ENCODE results near the gene TMEM207.

Gene TMEM207

DNA sequence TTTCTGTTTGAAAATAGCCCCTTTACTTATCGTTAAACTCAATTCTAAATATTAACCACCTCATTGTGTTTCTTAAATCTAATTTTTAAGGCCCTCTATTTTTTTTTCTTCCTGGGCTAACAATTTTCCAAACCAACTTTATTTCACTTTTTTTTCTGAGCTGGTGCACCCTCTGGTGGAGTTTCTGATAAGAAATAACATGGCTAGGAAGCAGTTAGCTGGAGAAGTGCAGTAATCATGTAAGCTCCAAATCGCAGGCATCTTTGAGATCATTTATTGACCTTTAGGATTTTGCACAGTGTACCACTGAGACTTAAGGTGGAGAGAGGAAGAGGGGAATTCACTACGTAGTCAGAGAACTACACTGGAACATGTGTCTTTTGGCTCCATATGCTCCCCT, 6.4 kb downstream of the TMEM207 start:
- DNase-seq, result no peak

DNA sequence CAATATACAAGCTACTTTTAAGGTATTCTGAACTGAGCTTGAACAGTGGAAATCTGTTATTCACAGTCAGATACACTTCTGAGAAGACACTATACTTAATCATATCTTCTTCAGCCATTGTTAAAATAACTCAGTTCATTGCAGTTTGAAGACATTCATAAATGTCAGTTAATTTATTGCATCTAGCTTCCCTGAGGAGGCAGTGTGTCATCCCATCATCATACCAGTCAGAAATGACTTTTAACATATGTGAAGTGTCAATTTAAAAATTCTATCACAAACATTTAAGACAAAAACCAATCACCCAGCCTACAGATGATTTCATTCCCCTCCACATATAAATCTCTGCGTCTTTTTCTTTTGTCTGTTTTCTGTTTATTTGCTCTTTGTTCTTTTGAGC, 7.5 kb downstream of the TMEM207 start:
- no peak for DNase-seq

GRCh38 chr3:190436331-190436730, 13.4 kb downstream of the TMEM207 start:
- no peak for DNase-seq

DNA sequence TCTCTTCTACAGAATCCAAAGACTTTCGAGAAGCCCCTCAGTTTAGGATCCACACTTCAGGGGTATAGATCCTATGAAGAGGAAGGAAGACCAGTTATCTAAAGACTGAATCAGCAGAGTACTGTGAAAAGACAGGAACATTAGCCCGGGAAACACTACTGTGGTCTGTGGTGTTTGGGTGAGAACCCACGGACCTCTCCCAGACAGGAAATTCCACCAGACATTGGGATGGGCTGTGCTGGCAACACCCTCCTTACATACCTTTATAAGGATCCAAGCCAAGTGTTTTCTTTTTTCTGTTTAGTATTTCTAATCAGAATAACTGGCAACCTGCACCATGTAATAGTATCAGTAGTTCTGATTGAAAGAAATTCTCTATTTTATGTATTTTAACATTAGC, 14.1 kb downstream of the TMEM207 start:
- no peak for DNase-seq

DNA sequence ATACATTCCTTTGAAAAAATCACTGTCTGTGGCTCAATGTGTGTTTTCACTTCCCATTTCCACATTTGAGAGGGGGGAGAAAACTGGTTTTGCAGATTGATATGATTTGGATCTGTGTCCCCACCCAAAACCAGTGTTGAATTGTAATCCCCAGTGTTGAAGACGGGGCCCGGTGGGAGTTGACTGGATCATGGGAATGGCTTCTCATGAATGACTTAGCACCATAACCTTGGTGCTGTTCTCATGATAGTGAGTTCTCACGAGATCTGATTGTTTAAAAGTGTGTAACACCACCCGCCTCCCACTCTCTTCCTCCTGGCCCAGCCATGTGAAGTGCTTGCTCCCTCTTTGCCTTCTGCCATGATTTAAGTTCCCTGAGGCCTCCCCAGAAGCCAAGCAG, 16.1 kb downstream of the TMEM207 start:
- DNase-seq, result no peak

DNA sequence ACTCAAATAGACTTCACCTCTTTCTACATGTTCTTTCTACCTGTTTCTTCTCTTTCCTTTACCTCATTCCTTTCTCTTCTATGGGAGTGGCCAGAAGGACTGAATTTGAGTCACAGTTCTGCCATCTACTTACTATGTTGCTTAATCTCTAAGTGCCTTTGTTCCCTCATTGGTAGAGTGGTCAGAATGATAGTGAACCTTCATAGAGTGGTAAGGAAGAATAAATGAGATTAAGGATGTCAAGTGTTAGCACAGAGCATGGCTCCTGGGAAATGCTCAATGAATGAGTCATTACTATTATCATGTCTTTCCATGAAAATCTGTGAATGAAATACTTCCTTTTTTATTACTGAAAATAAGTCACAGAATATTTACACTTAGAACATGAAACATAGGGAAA, 17.5 kb downstream of the TMEM207 start:
- DNase-seq, result no peak

DNA sequence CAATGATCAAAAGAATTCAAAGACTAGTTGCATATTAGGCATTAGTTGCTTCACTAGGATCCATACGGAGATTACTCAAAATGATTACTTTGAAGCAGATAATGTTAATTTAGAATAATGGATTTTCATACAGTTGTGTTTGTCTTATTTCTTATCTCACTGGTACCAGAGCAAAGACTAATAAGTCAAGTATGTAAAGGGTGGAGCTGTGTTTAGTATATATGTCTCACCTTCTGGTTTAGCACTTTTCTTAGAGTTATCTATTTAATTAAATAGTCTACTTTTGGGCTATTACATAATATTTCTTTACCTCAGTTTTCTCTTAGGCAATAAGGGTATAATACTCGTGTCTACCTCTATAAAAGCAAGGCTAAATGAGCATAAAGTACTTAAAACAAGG, 18.8 kb downstream of the TMEM207 start:
- no peak for DNase-seq

DNA sequence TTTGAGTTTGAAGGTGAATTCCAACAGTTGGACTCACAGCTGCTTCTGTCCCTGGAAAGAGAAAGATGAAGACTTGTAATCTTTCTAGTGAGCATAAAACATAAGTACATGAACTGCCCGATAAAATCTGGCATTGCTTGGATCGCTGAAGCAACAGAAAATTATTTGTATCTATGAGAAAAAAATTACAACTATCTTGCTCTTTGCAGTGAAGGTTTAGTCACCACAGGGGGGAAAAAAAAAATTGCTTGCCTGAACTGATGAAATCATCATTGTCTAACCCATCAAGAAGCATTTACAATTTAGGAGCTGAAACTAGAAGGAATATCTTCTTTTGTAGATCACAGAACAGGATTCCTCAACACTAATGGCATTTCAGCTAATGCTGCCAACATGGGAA, 20.0 kb downstream of the TMEM207 start:
- DNase-seq, result no peak

GRCh38 chr3:190426806-190427507, 22.7 kb downstream of the TMEM207 start:
- DNase-seq, result no peak

DNA sequence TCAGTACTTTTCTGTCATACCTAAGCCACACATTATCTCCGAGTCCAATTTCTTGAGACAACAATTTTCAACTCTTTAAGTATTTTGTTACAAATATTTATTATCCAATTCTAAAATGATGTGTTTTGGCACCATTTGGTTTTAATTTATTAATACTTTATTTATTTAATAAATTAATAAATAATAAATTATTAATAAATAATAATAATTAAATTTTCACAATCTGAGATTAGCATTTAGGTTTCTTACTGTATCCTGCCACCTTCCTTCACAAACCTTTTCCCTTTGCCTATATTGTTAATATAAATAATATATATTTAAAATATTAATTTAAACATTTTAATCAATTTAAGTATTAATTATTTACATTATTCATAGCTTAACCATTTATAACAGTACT, 23.9 kb downstream of the TMEM207 start:
- DNase-seq, result no peak

GRCh38 chr3:190424478-190425439, 24.9 kb downstream of the TMEM207 start:
- peak; percentile 51 for DNase-seq

- DNase-seq, result no peak
Measured at GRCh38 chr3:190424108-190424477, 25.6 kb downstream of the TMEM207 start.

DNA sequence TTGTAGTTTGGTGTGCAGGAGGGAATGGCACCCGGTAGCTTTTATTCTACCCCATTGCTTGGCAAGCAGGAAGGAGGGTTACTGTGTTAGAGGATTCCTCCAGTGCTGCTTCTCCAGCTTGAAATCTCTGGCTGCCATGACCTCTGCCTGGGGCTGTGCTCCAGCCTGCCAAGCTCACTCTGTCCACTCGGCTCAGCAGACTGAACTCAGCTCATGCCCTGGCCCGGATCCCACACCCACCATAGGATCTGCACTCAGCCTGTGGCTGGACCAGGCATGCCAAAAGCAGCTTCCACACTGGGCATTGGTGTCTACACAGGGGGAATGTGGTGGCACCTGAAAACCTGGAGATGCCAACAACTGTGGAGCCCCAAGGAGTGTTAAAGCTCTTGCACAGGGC, 35.4 kb downstream of the TMEM207 start:
- DNase-seq, result no peak

DNA sequence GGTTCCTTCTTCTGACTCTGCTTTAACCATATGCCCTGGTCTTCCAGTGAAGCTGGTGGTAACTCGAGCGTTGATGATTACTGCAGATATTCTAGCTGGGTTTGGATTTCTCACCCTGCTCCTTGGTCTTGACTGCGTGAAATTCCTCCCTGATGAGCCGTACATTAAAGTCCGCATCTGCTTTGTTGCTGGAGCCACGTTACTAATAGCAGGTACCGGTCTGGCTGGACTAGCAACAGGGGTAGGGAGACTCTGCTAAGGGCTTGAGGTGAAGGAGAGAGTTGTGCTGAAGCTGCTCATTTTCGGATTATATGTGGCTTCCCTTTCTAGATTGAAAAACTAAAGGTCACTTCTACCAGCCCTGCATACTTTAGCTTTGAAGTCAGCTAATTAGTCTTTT, 45.0 kb downstream of the TMEM207 start:
- DNase-seq, result no peak

DNA sequence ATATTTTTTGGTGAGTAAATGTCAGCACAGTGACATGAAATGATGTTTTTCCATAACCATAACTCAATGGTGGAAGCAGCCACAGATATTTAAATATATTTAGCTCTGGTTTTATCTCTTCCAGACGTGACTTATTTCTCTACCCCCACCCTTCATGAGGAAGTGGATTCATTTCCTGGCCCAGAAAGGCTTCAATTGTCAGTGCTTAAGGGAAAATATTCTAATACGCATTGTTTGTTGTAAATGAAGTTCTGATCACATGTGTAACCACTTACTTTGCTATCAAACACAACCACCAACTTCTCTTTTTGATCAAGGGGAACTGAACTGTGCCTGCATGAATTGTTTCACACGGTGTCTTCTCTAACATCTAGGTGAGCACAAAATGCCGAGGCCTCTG, 47.7 kb downstream of the TMEM207 start:
- DNase-seq, result no peak

GRCh38 chr3:190399677-190400076, 50.0 kb downstream of the TMEM207 start:
- no peak for DNase-seq

DNA sequence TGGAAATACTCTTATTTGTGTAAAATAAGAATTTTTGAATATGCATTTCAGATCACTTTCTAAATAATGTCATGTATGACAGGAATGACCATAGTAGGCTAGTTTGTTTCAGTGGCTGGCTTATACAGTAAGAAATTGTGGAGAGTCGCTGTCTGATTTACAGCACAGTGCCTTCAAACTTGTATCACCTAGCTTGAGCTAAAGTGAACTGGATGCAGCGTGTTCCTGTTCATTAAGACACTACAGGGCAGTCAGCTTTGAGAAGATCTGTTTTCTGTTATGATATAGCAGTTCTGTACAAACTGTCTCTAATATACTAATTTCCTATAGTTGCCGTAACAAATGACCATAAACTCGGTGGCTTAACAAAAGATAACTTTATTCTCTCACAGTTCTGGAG, 51.8 kb downstream of the TMEM207 start:
- DNase-seq, result no peak

- DNase-seq, result no peak
Measured at GRCh38 chr3:190396001-190396400, 53.7 kb downstream of the TMEM207 start.

GRCh38 chr3:190388703-190389102, 61.0 kb downstream of the TMEM207 start:
- no peak for DNase-seq

- DNase-seq, result no peak
Measured at GRCh38 chr3:190387578-190388213, 62.0 kb downstream of the TMEM207 start, which contains the start of gene CLDN16. Gene CLDN16 (plus strand): TSS chr3:190388163. CDS start chr3:190388330, 167 bp downstream.

DNA sequence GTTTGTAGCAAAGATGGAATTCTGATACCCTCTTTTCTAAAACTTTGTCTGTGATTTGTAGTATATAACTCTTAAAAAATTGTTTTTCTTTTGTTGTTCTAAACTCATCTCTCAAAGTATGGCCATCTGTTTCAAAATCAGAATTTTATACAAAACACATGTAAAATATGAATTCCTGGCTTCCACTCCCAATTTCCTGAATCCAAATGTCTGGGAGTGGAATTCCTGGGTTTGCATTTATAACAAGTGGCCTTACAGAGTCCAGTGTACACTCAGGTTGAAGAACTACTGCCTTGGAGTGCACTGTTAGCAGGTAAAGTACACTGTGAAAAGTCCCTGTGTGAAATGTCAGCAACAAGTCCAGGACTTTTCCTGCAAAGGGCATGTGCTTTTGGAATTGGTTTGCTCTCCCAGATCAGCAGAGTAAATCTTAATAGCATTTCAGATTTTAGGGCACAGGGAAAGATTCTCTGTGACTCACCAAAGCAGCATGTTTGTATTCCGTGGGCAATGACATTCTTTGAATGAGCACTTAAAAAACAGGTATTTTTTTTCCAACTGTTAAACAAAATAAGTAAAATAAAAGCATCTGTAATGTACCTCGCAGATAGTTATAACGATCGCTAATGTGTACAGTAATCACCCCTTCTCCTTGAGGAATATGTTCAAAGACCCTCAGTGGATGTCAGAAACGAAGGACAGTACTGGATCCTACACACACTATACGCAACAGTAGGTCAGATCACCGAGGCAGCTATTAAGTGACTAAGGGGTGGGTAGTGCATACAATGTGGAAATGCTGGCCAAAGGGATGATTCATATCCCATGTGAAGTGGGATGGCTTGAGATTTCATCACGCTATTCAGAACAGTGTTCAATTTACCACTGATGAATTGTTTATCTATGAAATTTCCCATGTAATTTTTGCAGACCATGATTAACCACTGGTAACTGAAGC, 63.7 kb downstream of the TMEM207 start:
- no peak for DNase-seq

- peak; percentile 10 for DNase-seq
Measured at GRCh38 chr3:190384309-190384756, 65.4 kb downstream of the TMEM207 start.

All from CD4-positive, alpha-beta T cell treated with Interleukin-10 for 1 hour (primary cell).